IMR-90 (cell line): Measurements from ENCODE around the gene DUOX2. TPM values are rescaled to one million over a fixed set of nuclear protein-coding genes. Genes with fewer than 3 reads are reported as not detected.
"Not testable (repeated sequence)": the region's sequence is repeated elsewhere in the genome, so short reads cannot be mapped to it uniquely, and the experiment has no call there.

Source experiments
- ATAC-seq: fragments of 200-7000 bp; cut with Tn5 transposase; 2 replicates; pipeline ENCODE4 v1.9.1; 2020; ENCODE audit warnings: low read depth, mild to moderate bottlenecking, moderate library complexity
- BruUV-seq: library from RNA; stranded (reverse); fragments of 400-500 nt; replicated peaks from 2 replicates; lab custom pipeline; 2021; lab: Mats Ljungman, UMichigan
- CTCF ChIA-PET: fragments of 300-600 bp; formaldehyde crosslinking; extraction: SDS; loops from one replicate; lab custom pipeline; 2021; ENCODE audit warnings: antibody characterized with exemption; lab: Yijun Ruan, JAX
- POLR2A ChIA-PET: fragments of 300-600 bp; sonication (Branson Sonifier 250); formaldehyde crosslinking; loops from one replicate; lab custom pipeline; 2022; ENCODE audit warnings: antibody characterized with exemption; ENCODE audit not compliant: unreplicated experiment; lab: Charles Lee
- DNase-seq: peaks from one replicate; pipeline ENCODE4 v3.0.0; 2013
- H2AFZ ChIP-seq: replicated peaks from 2 replicates; pipeline ENCODE3; 2013; ENCODE audit warnings: low read length, mild to moderate bottlenecking; ENCODE audit not compliant: poor library complexity
- H2AK5ac ChIP-seq: 2 replicates; pipeline ENCODE4 v1.6.1; 2013; ENCODE audit warnings: low read depth, low read length, inconsistent platforms
- H2AK9ac ChIP-seq: replicated peaks from 2 replicates; pipeline ENCODE3; 2013; ENCODE audit warnings: mild to moderate bottlenecking, low read depth, low read length, moderate library complexity; ENCODE audit not compliant: poor library complexity
- H2BK120ac ChIP-seq: 2 replicates; pipeline ENCODE4 v1.6.1; 2013; ENCODE audit warnings: low read depth, low read length, inconsistent platforms
- H2BK15ac ChIP-seq: 3 replicates; pipeline ENCODE4 v1.6.1; 2013; ENCODE audit warnings: low read depth, low read length, inconsistent platforms
- H2BK20ac ChIP-seq: 2 replicates; pipeline ENCODE4 v1.6.1; 2013; ENCODE audit warnings: low read depth, mild to moderate bottlenecking, inconsistent platforms, low read length, moderate library complexity
- H2BK5ac ChIP-seq: 2 replicates; pipeline ENCODE4 v1.6.1; 2013; ENCODE audit warnings: mild to moderate bottlenecking, low read depth, low read length, inconsistent platforms; ENCODE audit not compliant: poor library complexity, severe bottlenecking
- H3K14ac ChIP-seq: replicated peaks from 2 replicates; pipeline ENCODE4 v1.6.1; 2013; ENCODE audit warnings: low read depth, low read length, inconsistent platforms
- H3K18ac ChIP-seq: 2 replicates; pipeline ENCODE4 v1.6.1; 2013; ENCODE audit warnings: low read depth, low read length, control low read depth
- H3K23ac ChIP-seq: 2 replicates; pipeline ENCODE4 v1.6.1; 2013; ENCODE audit warnings: low read depth, low read length, inconsistent platforms
- H3K27ac ChIP-seq: 2 replicates; pipeline ENCODE4 v1.5.1; 2013; ENCODE audit warnings: mild to moderate bottlenecking, control low read depth, low read length; ENCODE audit not compliant: insufficient read depth
- H3K27me3 ChIP-seq: 2 replicates; pipeline ENCODE4 v1.6.1; 2013; ENCODE audit warnings: low read length; ENCODE audit not compliant: control insufficient read depth, insufficient read depth
- H3K36me3 ChIP-seq: 2 replicates; pipeline ENCODE4 v1.6.1; 2013; ENCODE audit warnings: low read length, mixed read lengths; ENCODE audit not compliant: control insufficient read depth, insufficient read depth
- H3K4ac ChIP-seq: 2 replicates; pipeline ENCODE4 v1.6.1; 2013; ENCODE audit warnings: low read depth, low read length, inconsistent platforms
- H3K4me1 ChIP-seq: 2 replicates; pipeline ENCODE4 v1.6.1; 2013; ENCODE audit warnings: low read length, mixed read lengths; ENCODE audit not compliant: control insufficient read depth, insufficient read depth
- H3K4me2 ChIP-seq: 2 replicates; pipeline ENCODE4 v1.6.1; 2013; ENCODE audit warnings: low read depth, mild to moderate bottlenecking, control low read depth, low read length, moderate library complexity
- H3K4me3 ChIP-seq: 2 replicates; pipeline ENCODE4 v1.5.1; 2013; ENCODE audit warnings: low read depth, mild to moderate bottlenecking, control low read depth, low read length, moderate library complexity; ENCODE audit not compliant: insufficient read depth
- H3K56ac ChIP-seq: 2 replicates; pipeline ENCODE4 v1.6.1; 2013; ENCODE audit warnings: low read length, inconsistent platforms; ENCODE audit not compliant: insufficient read depth; ENCODE audit errors: extremely low read depth
- H3K79me1 ChIP-seq, 2 experiments: 2 replicates each; pipeline ENCODE4 v1.6.1; 2013; ENCODE audit warnings: low read length in 2 of 2, inconsistent platforms in 1 of 2, low read depth in 1 of 2
- H3K9ac ChIP-seq: 2 replicates; pipeline ENCODE4 v1.6.1; 2013; ENCODE audit warnings: low read depth, low read length, control low read depth
- H3K9me1 ChIP-seq: 2 replicates; pipeline ENCODE4 v1.6.1; 2013; ENCODE audit warnings: low read length, inconsistent platforms; ENCODE audit not compliant: insufficient read depth
- H3K9me3 ChIP-seq: 2 replicates; pipeline ENCODE4 v1.6.1; 2013; ENCODE audit warnings: low read length; ENCODE audit not compliant: control insufficient read depth, insufficient read depth
- H4K20me1 ChIP-seq: 2 replicates; pipeline ENCODE4 v1.6.1; 2013; ENCODE audit warnings: low read length, inconsistent platforms; ENCODE audit not compliant: insufficient read depth
- H4K5ac ChIP-seq: 2 replicates; pipeline ENCODE4 v1.6.1; 2013; ENCODE audit warnings: mild to moderate bottlenecking, low read depth, low read length, control low read depth
- H4K8ac ChIP-seq, 2 experiments: 2 replicates each; pipeline ENCODE4 v1.6.1; 2013; ENCODE audit warnings: low read depth in 2 of 2, low read length in 2 of 2, control low read depth in 1 of 2, inconsistent platforms in 1 of 2
- H4K91ac ChIP-seq: 2 replicates; pipeline ENCODE4 v1.6.1; 2013; ENCODE audit warnings: low read depth, low read length, inconsistent platforms; ENCODE audit not compliant: insufficient read depth
- CHD1 ChIP-seq: IDR thresholded peaks from 2 replicates; pipeline ENCODE4 v1.6.1; 2012; ENCODE audit warnings: low read depth, low read length, improper control_type of control experiment
- MAFK ChIP-seq: IDR thresholded peaks from 2 replicates; pipeline ENCODE4 v1.6.1; 2012; ENCODE audit warnings: low read depth, low read length, improper control_type of control experiment
- WGBS, 2 experiments: methylation state at CpG; one replicate each; pipeline versions ENCODE4 v1.1.5 to v1.1.7; 2013; ENCODE audit warnings: missing lambda C conversion rate in 2 of 2; ENCODE audit not compliant: insufficient read length in 1 of 2; ENCODE audit errors: extremely low coverage in 2 of 2; 5-methylcytosine and 5-hydroxymethylcytosine counted together
- dilution Hi-C: fragments of 300-500 bp; cut with HindIII; formaldehyde crosslinking; loops from one replicate; pipeline ENCODE4 v1.14.3; 2018; ENCODE audit warnings: low sequenced_read_pairs; ENCODE audit not compliant: unreplicated experiment
- in situ Hi-C: fragments of 300-500 bp; cut with MboI; formaldehyde crosslinking; loops from 3 replicates; pipeline ENCODE4 v1.14.3; 2019; ENCODE audit warnings: low sequenced_read_pairs, inconsistent platforms, mixed read lengths
- intact Hi-C: fragments of 100-400 bp; cut with micrococcal nuclease; formaldehyde crosslinking; loops from 2 replicates; pipeline ENCODE4 v1.10.0; 2022
- polyA plus RNA-seq, 3 experiments: library from polyadenylated mRNA; depleted of rRNA; stranded (reverse); fragments of >200 nt; gene quantifications; 2 replicates each; pipeline ENCODE4 v1.2.3, GENCODE V29; 2012; ENCODE audit warnings: low replicate concordance in 1 of 3
- total RNA-seq: library from RNA; depleted of rRNA; stranded (reverse); fragments of >200 nt; gene quantifications from 2 replicates; pipeline ENCODE4 v1.2.3, GENCODE V29; 2012

The DUOX2 gene
- total and polyA plus RNA-seq, 2 of the 4 experiments (the other 2 are of a cell fraction), result not detected

GRCh38 chr15:45083223-45083622 is 30.7 kb downstream of the DUOX2 start:
- Histone ChIP-seq H2BK20ac (no peak overlapping the region), H4K5ac (no peak overlapping the region), H2AFZ (no peak overlapping the region), H3K9ac (no peak overlapping the region), H3K23ac (no peak overlapping the region), H2BK120ac (no peak overlapping the region), H3K9me1 (no peaks in the 10 kb centered on the region), H4K91ac (no peak overlapping the region), H3K4ac (no peak overlapping the region), H3K27ac (no peak overlapping the region), H3K18ac (no peak overlapping the region), H3K79me1 (no peaks in the 10 kb centered on the region), H2BK15ac (no peak overlapping the region), H4K20me1 (no peaks in the 10 kb centered on the region), H3K9me3 (no peaks in the 10 kb centered on the region), H3K4me2 (no peak overlapping the region), H2BK5ac (no peak overlapping the region), H2AK5ac (no peak overlapping the region), H2AK9ac (no peak overlapping the region), H3K14ac (no peak overlapping the region), H3K36me3 (no peaks in the 10 kb centered on the region), H3K4me1 (no peaks in the 10 kb centered on the region), H3K27me3 (peaks cover 20% of the 10 kb centered on the region), H4K8ac (no peak overlapping the region), H3K56ac (no peak overlapping the region), H3K4me3 (no peak overlapping the region)
- intact Hi-C loops (no loop called here), dilution Hi-C loops (no loop called here), in situ Hi-C loops (no loop called here)
- TF ChIP-seq MAFK, result no peak
- no peak for TF ChIP-seq CHD1
- no TSS peak for BruUV-seq
- CTCF ChIA-PET, result interaction anchor here (2.5 kb wide), 1 partner anchor 35 kb away, joined by 14 read pairs; no protein-coding TSS in a partner anchor
- no peak for DNase-seq
- no peak for ATAC-seq
- POLR2A ChIA-PET, result no interaction called here

GRCh38 chr15:45082412-45082811 is 31.6 kb downstream of the DUOX2 start:
- H2BK20ac ChIP-seq, H3K4me3 ChIP-seq, H3K79me1 ChIP-seq, H2AK9ac ChIP-seq, H3K18ac ChIP-seq, H4K8ac ChIP-seq, intact Hi-C loops, H3K4me1 ChIP-seq, H2AK5ac ChIP-seq, H4K5ac ChIP-seq, H3K4me2 ChIP-seq, in situ Hi-C loops, dilution Hi-C loops, H2AFZ ChIP-seq, H4K91ac ChIP-seq, BruUV-seq, H2BK15ac ChIP-seq, H3K56ac ChIP-seq, H3K9ac ChIP-seq, H2BK120ac ChIP-seq, H3K27ac ChIP-seq, POLR2A ChIA-PET, DNase-seq, H3K23ac ChIP-seq, H3K4ac ChIP-seq, H4K20me1 ChIP-seq, H3K36me3 ChIP-seq, H3K14ac ChIP-seq, H2BK5ac ChIP-seq, H3K9me1 ChIP-seq, H3K9me3 ChIP-seq: not testable (repeated sequence)
- H3K27me3 ChIP-seq, result peaks cover 14% of the 10 kb centered on the region
- no CpG with 5 or more reads among the region's 10 CpGs for WGBS, 2 experiments
- peak; percentile 30; the same call in 1 of the 2 replicates for ATAC-seq
- CTCF ChIA-PET, result interaction anchor here (2.5 kb wide), 1 partner anchor 36 kb away, joined by 14 read pairs; no protein-coding TSS in a partner anchor
